ENCODE measurements around the gene SIGLEC6. TPM values are rescaled to one million over a fixed set of nuclear protein-coding genes. Genes with fewer than 3 reads are reported as not detected.

Gene SIGLEC6
- total RNA-seq, 1 donor from 2014 or later = not detected

- TF ChIP-seq CTCF (conservative IDR thresholded peaks at IDR 0.05; ENCODE audit: low read depth, low read length) = no peak
- H3K4me3 ChIP-seq (ENCODE audit: low read depth, low read length) = no peak overlapping the region
- no peak for DNase-seq (ENCODE audit: low read depth)
These were observed 40.8 kb downstream of the SIGLEC6 start for GRCh38 chr19:51490676-51491075.

- no peak for DNase-seq (ENCODE audit: low read depth)
- H3K4me3 ChIP-seq (ENCODE audit: low read depth, low read length) = no peak overlapping the region
- TF ChIP-seq CTCF (conservative IDR thresholded peaks at IDR 0.05; ENCODE audit: low read depth, low read length) = no peak
These were observed 42.4 kb downstream of the SIGLEC6 start for GRCh38 chr19:51489113-51489512.

GRCh38 chr19:51488491-51488890 is 43.0 kb downstream of the SIGLEC6 start:
- H3K4me3 ChIP-seq (ENCODE audit: low read depth, low read length) = no peak overlapping the region
- no peak for TF ChIP-seq CTCF (conservative IDR thresholded peaks at IDR 0.05; ENCODE audit: low read depth, low read length)
- DNase-seq (ENCODE audit: low read depth) = no peak

GRCh38 chr19:51485960-51486660 is 45.4 kb downstream of the SIGLEC6 start:
- H3K4me3 ChIP-seq (ENCODE audit: low read depth, low read length) = no peak overlapping the region
- no peak for DNase-seq (ENCODE audit: low read depth)
- no peak for TF ChIP-seq CTCF (conservative IDR thresholded peaks at IDR 0.05; ENCODE audit: low read depth, low read length)

- no peak for DNase-seq (ENCODE audit: low read depth)
- TF ChIP-seq CTCF (conservative IDR thresholded peaks at IDR 0.05; ENCODE audit: low read depth, low read length) = no peak
- no peak overlapping the region for H3K4me3 ChIP-seq (ENCODE audit: low read depth, low read length)
These were observed 50.9 kb downstream of the SIGLEC6 start for GRCh38 chr19:51480590-51480989.

GRCh38 chr19:51479531-51480331 is 51.7 kb downstream of the SIGLEC6 start:
- DNase-seq (ENCODE audit: low read depth) = no peak
- no peak overlapping the region for H3K4me3 ChIP-seq (ENCODE audit: low read depth, low read length)
- no peak for TF ChIP-seq CTCF (conservative IDR thresholded peaks at IDR 0.05; ENCODE audit: low read depth, low read length)

All from epithelial cell of proximal tubule (primary cell).